Epidermal melanocyte (primary cell): ENCODE measurements around the gene ZNF74.
"Not testable (repeated sequence)": the region's sequence is repeated elsewhere in the genome, so short reads cannot be mapped to it uniquely, and the experiment has no call there.

Source experiments
- DNase-seq: peaks from one replicate; pipeline ENCODE4 v3.0.0; 2011; ENCODE audit warnings: low spot score; ENCODE audit not compliant: insufficient read length

The ZNF74 gene

GRCh38 chr22:20376281-20376680 lies 17.7 kb upstream of the ZNF74 start:
- not testable (repeated sequence) for DNase-seq

- not testable (repeated sequence) for DNase-seq
Observed at GRCh38 chr22:20376983-20377382, 17.0 kb upstream of the ZNF74 start.

GRCh38 chr22:20378110-20378509 lies 15.8 kb upstream of the ZNF74 start:
- no peak for DNase-seq

GRCh38 chr22:20378684-20379083 lies 15.3 kb upstream of the ZNF74 start:
- not testable (repeated sequence) for DNase-seq

GRCh38 chr22:20380486-20380885 lies 13.5 kb upstream of the ZNF74 start:
- no peak for DNase-seq

GRCh38 chr22:20383538-20383937 lies 10.4 kb upstream of the ZNF74 start:
- no peak for DNase-seq

GRCh38 chr22:20384171-20384570 lies 9.8 kb upstream of the ZNF74 start:
- DNase-seq: no peak

- DNase-seq: no peak
Observed at GRCh38 chr22:20384865-20385264, 9.1 kb upstream of the ZNF74 start.

- DNase-seq: no peak
Observed at GRCh38 chr22:20386336-20386735, 7.6 kb upstream of the ZNF74 start.

- no peak for DNase-seq
Observed at GRCh38 chr22:20386972-20387371, 7.0 kb upstream of the ZNF74 start.

GRCh38 chr22:20388200-20388599 lies 5.8 kb upstream of the ZNF74 start:
- no peak for DNase-seq

GRCh38 chr22:20389288-20389687 lies 4.7 kb upstream of the ZNF74 start:
- DNase-seq: no peak

- no peak for DNase-seq
Observed at GRCh38 chr22:20390394-20390907, 3.5 kb upstream of the ZNF74 start.

GRCh38 chr22:20391222-20391621 lies 2.7 kb upstream of the ZNF74 start:
- no peak for DNase-seq

GRCh38 chr22:20392365-20392881 lies 1.5 kb upstream of the ZNF74 start:
- DNase-seq: not testable (repeated sequence)

GRCh38 chr22:20392983-20393704 lies 807 bp upstream of the ZNF74 start:
- no peak for DNase-seq

GRCh38 chr22:20395181-20395906 lies 1.4 kb downstream of the ZNF74 start:
- no peak for DNase-seq

GRCh38 chr22:20395907-20396287 lies 1.9 kb downstream of the ZNF74 start:
- no peak for DNase-seq

- DNase-seq: no peak
Observed at GRCh38 chr22:20396639-20397038, 2.7 kb downstream of the ZNF74 start.

- no peak for DNase-seq
Observed at GRCh38 chr22:20397498-20397897, 3.5 kb downstream of the ZNF74 start.

GRCh38 chr22:20398420-20398819 lies 4.5 kb downstream of the ZNF74 start:
- DNase-seq: no peak

GRCh38 chr22:20399866-20400605 lies 6.1 kb downstream of the ZNF74 start:
- no peak for DNase-seq
